K562 (cell line): Measurements from ENCODE around the gene ACAT2. TPM values are rescaled to one million over a fixed set of nuclear protein-coding genes. Genes with fewer than 3 reads are reported as not detected.

Experiments
- ATF7 ChIP-seq: fragments of 450-650 bp; IDR thresholded peaks from 2 replicates; pipeline ENCODE4 v1.7.1; 2014; ENCODE audit warnings: mild to moderate bottlenecking, moderate library complexity
- CCNT2 ChIP-seq: IDR thresholded peaks from 2 replicates; pipeline ENCODE4 v1.6.1; 2011; ENCODE audit warnings: borderline replicate concordance, low read depth, mild to moderate bottlenecking, moderate library complexity, mixed read lengths, low read length; ENCODE audit not compliant: insufficient read length; ENCODE audit errors: extremely low read depth
- CEBPG ChIP-seq, 3 experiments: fragments of 200-800 bp in 1 of 3; sonication (Bioruptor generic) in 1 of 3; sonication (generic) in 1 of 3; formaldehyde crosslinking in 1 of 3; IDR thresholded peaks in 2 of 3; conservative IDR thresholded peaks in 1 of 3; 2 replicates each; pipeline versions ENCODE4 v1.6.1 to v1.8.0; 2016 to 2022; ENCODE audit warnings: missing compliant biosample characterization in 2 of 3, missing genetic modification characterization in 2 of 3, mild to moderate bottlenecking in 1 of 3, missing genetic modification reagents in 1 of 3
- DEAF1 ChIP-seq: fragments of 450-650 bp; formaldehyde crosslinking; IDR thresholded peaks from 2 replicates; pipeline ENCODE4 v1.4.0; 2020; ENCODE audit warnings: mild to moderate bottlenecking, moderate library complexity
- FOXP1 ChIP-seq: sonication (generic); formaldehyde crosslinking; IDR thresholded peaks from 2 replicates; pipeline ENCODE4 v1.8.0; 2022; ENCODE audit warnings: mild to moderate bottlenecking, missing genetic modification reagents
- L3MBTL2 ChIP-seq: fragments of 450-650 bp; IDR thresholded peaks from 2 replicates; pipeline ENCODE4 v1.6.1; 2016; ENCODE audit warnings: mild to moderate bottlenecking, moderate library complexity
- TGIF2 ChIP-seq: sonication (generic); formaldehyde crosslinking; IDR thresholded peaks from 2 replicates; pipeline ENCODE4 v1.8.1; 2022; ENCODE audit warnings: mild to moderate bottlenecking, missing genetic modification reagents, moderate library complexity
- ZC3H11A ChIP-seq: IDR thresholded peaks from 2 replicates; pipeline ENCODE4 v1.6.1; 2012; ENCODE audit warnings: low read depth, low read length, improper control_type of control experiment
- ZNF197 ChIP-seq: fragments of 200-800 bp; sonication (Bioruptor generic); IDR thresholded peaks from 2 replicates; pipeline ENCODE4 v1.6.1; 2016; ENCODE audit warnings: low read depth, missing genetic modification characterization, missing compliant biosample characterization
- ZNF354B ChIP-seq: fragments of 250-450 bp; sonication (Bioruptor Pico); IDR thresholded peaks from 2 replicates; pipeline ENCODE4 v1.4.0; 2020
- ZNF764 ChIP-seq: fragments of 250-450 bp; sonication (Bioruptor Pico); IDR thresholded peaks from 2 replicates; pipeline ENCODE4 v1.4.0; 2020; ENCODE audit warnings: low read depth, mild to moderate bottlenecking, moderate library complexity
- ZSCAN29 ChIP-seq: fragments of 450-650 bp; IDR thresholded peaks from 2 replicates; pipeline ENCODE4 v1.6.1; 2017
- polyA plus RNA-seq, 8 experiments: library from polyadenylated mRNA; depleted of rRNA in 4 of 8; stranded (reverse) in 5 of 8; unstranded in 3 of 8; fragments of >200 nt; fragmentation: Nextera tagmentation in 2 of 8; fragmentation: Illumina TruSeq in 1 of 8; extraction: Ambion mirVana in 2 of 8; extraction: Trizol in 1 of 8; gene quantifications; 2 replicates each; pipeline versions ENCODE4 v1.2.1 to v1.2.3, GENCODE V29; 2011 to 2014; ENCODE audit warnings: inconsistent platforms in 1 of 8, missing spikeins in 1 of 8
- total RNA-seq, 7 experiments: library from RNA; depleted of rRNA in 6 of 7; stranded (reverse); fragments of >200 nt in 6 of 7; fragmentation: Illumina TruSeq in 2 of 7; extraction: Trizol in 2 of 7; gene quantifications; 2 replicates each; pipeline versions ENCODE4 v1.2.1 to v1.2.3, GENCODE V29; 2011 to 2021; ENCODE audit warnings: low replicate concordance in 1 of 7
- TF ChIP-seq, protein P1 (sequence below), 2 experiments: fragments of 450-650 bp in 1 of 2; sonication (generic) in 1 of 2; formaldehyde crosslinking in 1 of 2; IDR thresholded peaks; 2 replicates each; pipeline versions ENCODE4 v1.7.1 to v1.9.0; 2016 to 2022; ENCODE audit warnings: inconsistent platforms in 1 of 2, mild to moderate bottlenecking in 1 of 2, missing genetic modification reagents in 1 of 2

The ACAT2 gene
- total and polyA plus RNA-seq, 9 of the 15 experiments (the other 6 are each of a cell fraction or from before 2014, with no cell fraction given) = 63.0 to 309 (median 144) TPM

DNA sequence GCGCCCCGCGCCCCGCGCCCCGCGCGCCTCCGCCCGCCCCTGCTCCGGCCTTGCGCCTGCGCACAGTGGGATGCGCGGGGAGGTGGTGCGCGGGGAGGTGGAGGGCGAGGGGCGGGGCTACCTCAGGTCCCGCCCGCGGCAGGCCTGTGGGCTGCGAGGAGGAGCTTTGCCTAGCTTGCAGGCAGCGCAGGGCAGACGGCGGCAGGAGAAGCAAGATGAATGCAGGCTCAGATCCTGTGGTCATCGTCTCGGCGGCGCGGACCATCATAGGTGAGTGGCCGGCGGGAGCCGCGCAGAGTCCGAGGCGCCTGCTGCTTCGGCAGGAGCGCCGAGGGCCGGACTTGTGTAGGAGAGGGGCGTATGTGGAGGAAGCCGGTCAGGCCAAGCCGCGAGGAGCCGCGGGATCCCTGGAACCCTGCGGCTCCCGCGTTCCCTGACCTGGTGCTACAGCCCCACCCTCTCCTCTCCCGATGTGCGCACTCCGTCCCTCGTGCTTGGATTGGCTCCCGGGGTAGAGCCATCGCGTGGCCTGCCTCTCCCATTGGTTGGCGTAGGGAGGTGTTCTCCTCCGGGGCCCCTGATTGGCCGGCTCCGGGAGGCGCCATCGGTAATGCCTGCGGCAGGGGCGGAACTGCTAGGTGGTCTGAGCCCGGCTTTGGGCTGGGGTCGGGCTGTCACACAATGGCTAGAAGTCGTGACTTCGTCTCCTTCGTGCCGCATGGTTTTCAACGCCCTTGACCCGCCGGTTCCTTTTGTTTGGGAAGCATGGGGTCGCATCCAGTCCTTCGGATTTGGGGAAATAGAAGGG lies at the start of gene ACAT2 (continued):
- TF ChIP-seq, protein P1, sequence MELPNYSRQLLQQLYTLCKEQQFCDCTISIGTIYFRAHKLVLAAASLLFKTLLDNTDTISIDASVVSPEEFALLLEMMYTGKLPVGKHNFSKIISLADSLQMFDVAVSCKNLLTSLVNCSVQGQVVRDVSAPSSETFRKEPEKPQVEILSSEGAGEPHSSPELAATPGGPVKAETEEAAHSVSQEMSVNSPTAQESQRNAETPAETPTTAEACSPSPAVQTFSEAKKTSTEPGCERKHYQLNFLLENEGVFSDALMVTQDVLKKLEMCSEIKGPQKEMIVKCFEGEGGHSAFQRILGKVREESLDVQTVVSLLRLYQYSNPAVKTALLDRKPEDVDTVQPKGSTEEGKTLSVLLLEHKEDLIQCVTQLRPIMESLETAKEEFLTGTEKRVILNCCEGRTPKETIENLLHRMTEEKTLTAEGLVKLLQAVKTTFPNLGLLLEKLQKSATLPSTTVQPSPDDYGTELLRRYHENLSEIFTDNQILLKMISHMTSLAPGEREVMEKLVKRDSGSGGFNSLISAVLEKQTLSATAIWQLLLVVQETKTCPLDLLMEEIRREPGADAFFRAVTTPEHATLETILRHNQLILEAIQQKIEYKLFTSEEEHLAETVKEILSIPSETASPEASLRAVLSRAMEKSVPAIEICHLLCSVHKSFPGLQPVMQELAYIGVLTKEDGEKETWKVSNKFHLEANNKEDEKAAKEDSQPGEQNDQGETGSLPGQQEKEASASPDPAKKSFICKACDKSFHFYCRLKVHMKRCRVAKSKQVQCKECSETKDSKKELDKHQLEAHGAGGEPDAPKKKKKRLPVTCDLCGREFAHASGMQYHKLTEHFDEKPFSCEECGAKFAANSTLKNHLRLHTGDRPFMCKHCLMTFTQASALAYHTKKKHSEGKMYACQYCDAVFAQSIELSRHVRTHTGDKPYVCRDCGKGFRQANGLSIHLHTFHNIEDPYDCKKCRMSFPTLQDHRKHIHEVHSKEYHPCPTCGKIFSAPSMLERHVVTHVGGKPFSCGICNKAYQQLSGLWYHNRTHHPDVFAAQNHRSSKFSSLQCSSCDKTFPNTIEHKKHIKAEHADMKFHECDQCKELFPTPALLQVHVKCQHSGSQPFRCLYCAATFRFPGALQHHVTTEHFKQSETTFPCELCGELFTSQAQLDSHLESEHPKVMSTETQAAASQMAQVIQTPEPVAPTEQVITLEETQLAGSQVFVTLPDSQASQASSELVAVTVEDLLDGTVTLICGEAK (IDR thresholded peaks at IDR 0.05) = peak; percentile 5; the same call in 1 of the 2 replicates
- TF ChIP-seq, protein P1 (CRISPR knock-in tag; IDR thresholded peaks at IDR 0.05) = no peak
- TF ChIP-seq ZNF197 (CRISPR knock-in tag) (no peak), FOXP1 (0 out of 2 replicates have a peak, but pooled peaks have one; percentile 75), CCNT2 (peak; percentile 20), ZSCAN29 (0 out of 2 replicates have a peak, but pooled peaks have one; percentile 40), ZNF354B (CRISPR knock-in tag) (no peak), TGIF2 (CRISPR knock-in tag) (no peak), CEBPG (CRISPR knock-in tag; IDR thresholded peaks at IDR 0.05) (no peak), CEBPG (tag; conservative IDR thresholded peaks at IDR 0.05 in 1 of 2, IDR thresholded peaks at IDR 0.05 in 1 of 2) (no peak), ATF7 (peak; percentile 90), ZNF764 (CRISPR knock-in tag) (no peak), DEAF1 (CRISPR knock-in tag) (no peak), ZC3H11A (no peak), L3MBTL2 (peak; percentile 83)
